Neural crest cell (in vitro differentiated cells): ENCODE data around the gene WRNIP1. TPM values are rescaled to one million over a fixed set of nuclear protein-coding genes. Genes with fewer than 3 reads are reported as not detected.

Experiments
- DNase-seq: peaks from one replicate; pipeline ENCODE4 v3.0.0; 2021; ENCODE audit warnings: low read depth, mixed read lengths, low spot score
- H3K27ac Mint-ChIP-seq: one replicate; pipeline ENCODE4 v1.8.0; 2021; ENCODE audit warnings: mild to moderate bottlenecking, mixed read lengths; ENCODE audit not compliant: unreplicated experiment
- H3K27me3 Mint-ChIP-seq: 2 replicates; pipeline ENCODE4 v1.8.0; 2021; ENCODE audit warnings: low read depth, mild to moderate bottlenecking, mixed read lengths
- H3K36me3 Mint-ChIP-seq: 2 replicates; pipeline ENCODE4 v1.8.0; 2021; ENCODE audit warnings: low read depth, mild to moderate bottlenecking, mixed read lengths
- H3K4me1 Mint-ChIP-seq: 2 replicates; pipeline ENCODE4 v1.8.0; 2021; ENCODE audit warnings: mixed read lengths
- H3K4me3 Mint-ChIP-seq: one replicate; pipeline ENCODE4 v1.8.0; 2021; ENCODE audit warnings: mild to moderate bottlenecking, mixed read lengths
- H3K9me3 Mint-ChIP-seq: 2 replicates; pipeline ENCODE4 v1.8.0; 2021; ENCODE audit warnings: mixed read lengths
- CTCF ChIP-seq: fragments of 200-600 bp; sonication (generic); conservative IDR thresholded peaks from 2 replicates; pipeline ENCODE4 v1.5.0; 2021; ENCODE audit warnings: antibody characterized with exemption, mild to moderate bottlenecking
- total RNA-seq: library from RNA; stranded (reverse); gene quantifications from 2 replicates; pipeline ENCODE4 v1.2.1, GENCODE V29; 2021

The WRNIP1 gene
- total RNA-seq, 1 donor from 2014 or later = 46.2 TPM

DNA sequence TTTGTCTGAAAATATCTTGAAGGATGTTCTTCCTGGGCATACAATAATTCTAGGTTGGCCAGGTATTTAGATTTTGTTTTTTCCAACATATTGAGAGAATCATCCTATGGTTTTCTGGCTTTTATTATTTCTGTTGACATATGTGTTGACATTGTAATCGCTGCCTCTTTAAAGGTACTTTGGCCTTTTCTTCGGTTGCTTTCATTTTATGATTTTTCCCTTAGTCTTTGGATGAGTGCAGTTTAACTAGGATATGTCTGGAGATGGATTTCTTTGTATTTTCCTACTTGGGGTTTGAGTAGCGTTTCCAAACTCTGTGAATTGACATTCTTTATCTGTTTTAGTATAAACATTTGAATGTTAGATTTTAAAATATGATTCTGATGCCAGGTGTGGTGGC is 65.0 kb downstream of the WRNIP1 start:
- Mint-ChIP-seq H3K27ac (no peak overlapping the region), H3K9me3 (no peaks in the 10 kb centered on the region)

GRCh38 chr6:2831392-2831791 is 66.2 kb downstream of the WRNIP1 start:
- Mint-ChIP-seq H3K27me3 (no peaks in the 10 kb centered on the region), H3K27ac (no peak overlapping the region), H3K36me3 (peaks cover 3% of the 10 kb centered on the region), H3K9me3 (no peaks in the 10 kb centered on the region), H3K4me1 (peaks cover 4% of the 10 kb centered on the region), H3K4me3 (no peak overlapping the region)
- TF ChIP-seq CTCF = no peak
- no peak for DNase-seq

More for the DNA sequence above, 65.0 kb downstream of the WRNIP1 start:
- Mint-ChIP-seq H3K27me3 (no peaks in the 10 kb centered on the region), H3K4me1 (peaks cover 4% of the 10 kb centered on the region), H3K36me3 (peaks cover 3% of the 10 kb centered on the region), H3K4me3 (no peak overlapping the region)
- no peak for TF ChIP-seq CTCF
- no peak for DNase-seq

DNA sequence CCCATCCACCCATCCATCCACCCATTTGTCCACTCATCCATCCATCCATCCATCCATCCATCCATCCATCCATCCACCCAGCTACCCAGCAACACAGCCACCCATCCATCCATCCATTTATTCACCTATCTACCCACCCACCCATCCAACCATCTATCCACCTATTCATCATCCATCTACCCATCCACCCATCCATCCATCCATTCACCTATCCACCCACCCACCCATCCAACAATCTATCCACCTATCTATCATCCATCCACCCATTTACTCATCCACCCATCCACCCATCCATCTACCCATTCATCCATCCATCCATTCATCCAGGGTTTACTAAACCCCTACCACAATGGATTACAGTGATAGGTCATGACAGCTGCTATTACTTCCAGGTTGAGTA is 69.1 kb downstream of the WRNIP1 start:
- Mint-ChIP-seq H3K9me3 (no peaks in the 10 kb centered on the region), H3K4me1 (peaks cover 3% of the 10 kb centered on the region), H3K27ac (no peak overlapping the region), H3K27me3 (no peaks in the 10 kb centered on the region), H3K36me3 (peaks cover 3% of the 10 kb centered on the region), H3K4me3 (no peak overlapping the region)
- TF ChIP-seq CTCF = no peak
- DNase-seq = no peak

Other genes with a start within 250 kb of the WRNIP1 start
- 0.80 and 0.96 TPM in 2 replicates for gene MYLK4, start 14.5 kb upstream of the WRNIP1 start, total RNA-seq
- gene SERPINB1, start 76.5 kb downstream of the WRNIP1 start, total RNA-seq = 7.2 and 8.2 TPM in 2 replicates
- gene SERPINB9, start 137.9 kb downstream of the WRNIP1 start, total RNA-seq = 9.2 and 9.4 TPM in 2 replicates
- gene SERPINB6, start 206.2 kb downstream of the WRNIP1 start, total RNA-seq = 20.1 and 21.3 TPM in 2 replicates
- 21.4 and 21.5 TPM in 2 replicates for gene NQO2, start 234.5 kb downstream of the WRNIP1 start, total RNA-seq